ENCODE results near the gene IFNL4.

IFNL4 gene

GRCh38 chr19:39248806-39249205 is at the start of gene IFNL4:
TSS of gene IFNL4 (minus strand) at chr19:39248856.
- no peak for ATAC-seq
- no peak for TF ChIP-seq ZNF70 (CRISPR knock-in tag; IDR thresholded peaks at IDR 0.05)
- no peak for TF ChIP-seq TOX (CRISPR knock-in tag; IDR thresholded peaks at IDR 0.05; ENCODE audit: borderline replicate concordance)
- no peak for TF ChIP-seq TCF4 (CRISPR knock-in tag; IDR thresholded peaks at IDR 0.05; ENCODE audit: borderline replicate concordance)

GRCh38 chr19:39297931-39298634 is 49.4 kb upstream of the IFNL4 start:
- ATAC-seq, result no peak
- no peak for TF ChIP-seq SNAI2 (CRISPR knock-in tag; IDR thresholded peaks at IDR 0.05)
- TF ChIP-seq ZC3H10 (CRISPR knock-in tag; IDR thresholded peaks at IDR 0.05), result no peak
- no peak for TF ChIP-seq CREB5 (CRISPR knock-in tag; IDR thresholded peaks at IDR 0.05; ENCODE audit: low read depth)
- TF ChIP-seq POU6F1 (CRISPR knock-in tag; IDR thresholded peaks at IDR 0.05; ENCODE audit: borderline replicate concordance, low read depth), result no peak
- no peak for TF ChIP-seq ISL1 (CRISPR knock-in tag; IDR thresholded peaks at IDR 0.05)
- no peak for TF ChIP-seq ZNF8 (CRISPR knock-in tag; IDR thresholded peaks at IDR 0.05)
- no peak for TF ChIP-seq ZNF70 (CRISPR knock-in tag; IDR thresholded peaks at IDR 0.05)
- TF ChIP-seq TCF4 (CRISPR knock-in tag; IDR thresholded peaks at IDR 0.05; ENCODE audit: borderline replicate concordance), result no peak
- no peak for TF ChIP-seq PPARA (CRISPR knock-in tag; IDR thresholded peaks at IDR 0.05; ENCODE audit: borderline replicate concordance)
- TF ChIP-seq GLIS3 (CRISPR knock-in tag; IDR thresholded peaks at IDR 0.05), result no peak
- no peak for TF ChIP-seq ZFP30 (CRISPR knock-in tag; IDR thresholded peaks at IDR 0.05)
- TF ChIP-seq ZNF565 (CRISPR knock-in tag; conservative IDR thresholded peaks at IDR 0.05; ENCODE audit: low read depth), result no peak
- TF ChIP-seq RARB (CRISPR knock-in tag; IDR thresholded peaks at IDR 0.05), result no peak

- no peak for TF ChIP-seq CSRNP3 (CRISPR knock-in tag; IDR thresholded peaks at IDR 0.05)
- no peak for TF ChIP-seq OSR1 (CRISPR knock-in tag; IDR thresholded peaks at IDR 0.05)
- no peak for ATAC-seq
Measured at GRCh38 chr19:39296906-39297305, 48.2 kb upstream of the IFNL4 start.

DNA sequence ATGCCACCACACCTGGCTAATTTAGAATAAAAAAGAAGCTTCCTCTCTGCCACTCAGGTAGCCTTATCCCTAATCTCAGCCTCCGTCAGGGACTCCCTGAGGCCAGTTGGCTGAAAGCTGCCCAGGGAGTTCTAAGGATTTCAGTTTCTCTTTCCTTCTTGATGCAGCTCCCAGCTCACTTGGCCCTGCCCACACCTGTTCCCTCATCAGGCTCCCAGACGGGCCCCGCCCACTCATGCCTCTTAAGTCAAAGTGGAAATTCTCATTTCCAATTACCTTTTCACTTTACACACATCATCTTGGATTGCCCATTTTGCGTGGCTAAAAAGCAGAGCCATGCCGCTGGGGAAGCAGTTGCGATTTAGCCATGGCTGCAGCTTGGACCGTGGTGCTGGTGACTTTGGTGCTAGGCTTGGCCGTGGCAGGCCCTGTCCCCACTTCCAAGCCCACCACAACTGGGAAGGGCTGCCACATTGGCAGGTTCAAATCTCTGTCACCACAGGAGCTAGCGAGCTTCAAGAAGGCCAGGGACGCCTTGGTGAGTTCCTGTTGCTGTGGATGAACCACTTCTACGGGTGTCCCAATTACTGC is 47.5 kb upstream of the IFNL4 start, which contains the start of gene IFNL1:
IFNL1 (plus strand) TSS at position 353 of the 591 bp plus-strand sequence; CDS start at position 368, 15 bp downstream.
- no peak for ATAC-seq
- TF ChIP-seq OSR1 (CRISPR knock-in tag; IDR thresholded peaks at IDR 0.05) (no peak), POU6F1 (CRISPR knock-in tag; IDR thresholded peaks at IDR 0.05; ENCODE audit: borderline replicate concordance, low read depth) (no peak), ZNF70 (CRISPR knock-in tag; IDR thresholded peaks at IDR 0.05) (no peak), CSRNP3 (CRISPR knock-in tag; IDR thresholded peaks at IDR 0.05) (no peak), ZNF8 (CRISPR knock-in tag; IDR thresholded peaks at IDR 0.05) (no peak), ZFP30 (CRISPR knock-in tag; IDR thresholded peaks at IDR 0.05) (no peak), BACH2 (CRISPR knock-in tag; IDR thresholded peaks at IDR 0.05; ENCODE audit: borderline replicate concordance) (no peak), TCF4 (CRISPR knock-in tag; IDR thresholded peaks at IDR 0.05; ENCODE audit: borderline replicate concordance) (no peak), PPARA (CRISPR knock-in tag; IDR thresholded peaks at IDR 0.05; ENCODE audit: borderline replicate concordance) (no peak)
